A549 (cell line): ENCODE data around the gene STS. TPM values are rescaled to one million over a fixed set of nuclear protein-coding genes. Genes with fewer than 3 reads are reported as not detected.
A peak's percentile ranks its signal among the peaks of the same experiment; 100 is the strongest.

Source experiments
- ATAC-seq, 2 experiments: fragments of 200-7000 bp in 1 of 2; fragments of >200 bp in 1 of 2; cut with Nextera tagmentation in 1 of 2; cut with Tn5 transposase in 1 of 2; 3 replicates each; pipeline versions ENCODE4 v1.8.0 to v1.9.1; 2018 to 2020; ENCODE audit warnings: mild to moderate bottlenecking in 1 of 2, moderate library complexity in 1 of 2
- CTCF ChIA-PET: fragments of 300-600 bp; sonication (Branson Sonifier 250); formaldehyde crosslinking; extraction: SDS; loops from one replicate; lab custom pipeline; 2021; ENCODE audit warnings: antibody characterized with exemption, inconsistent platforms; lab: Yijun Ruan, JAX
- POLR2A ChIA-PET: fragments of 350-600 bp; formaldehyde crosslinking; extraction: SDS; loops from one replicate; lab custom pipeline; 2021; ENCODE audit warnings: antibody characterized with exemption, inconsistent platforms; lab: Yijun Ruan, JAX
- DNase-seq, 2 experiments: peaks; one replicate each; pipeline versions ENCODE4 v3.0.0 to v3.0.0-alpha.2; 2011 to 2016; ENCODE audit warnings: low read depth in 1 of 2, low spot score in 1 of 2
- FAIRE-seq: peaks from 2 replicates; lab custom pipeline; 2011; peaks lifted over from hg19 to GRCh38; lab: Jason Lieb, UNC
- H3K27ac ChIP-seq, 2 experiments: fragments of >200 bp; sonication (Bioruptor Twin); formaldehyde crosslinking; 3 replicates each; pipeline ENCODE4 v1.5.1; 2016 to 2017
- H3K4me1 ChIP-seq: fragments of >200 bp; sonication (Bioruptor Twin); formaldehyde crosslinking; 3 replicates; pipeline ENCODE4 v1.6.1; 2016
- H3K4me2 ChIP-seq: fragments of >200 bp; sonication (Bioruptor Twin); formaldehyde crosslinking; 3 replicates; pipeline ENCODE4 v1.6.1; 2016
- H3K4me3 ChIP-seq: fragments of >200 bp; sonication (Bioruptor Twin); formaldehyde crosslinking; 3 replicates; pipeline ENCODE4 v1.5.1; 2016
- H3K9me3 ChIP-seq: fragments of >200 bp; sonication (Bioruptor Twin); formaldehyde crosslinking; 3 replicates; pipeline ENCODE4 v1.6.1; 2016
- BCL3 ChIP-seq: fragments of >200 bp; sonication (Bioruptor Twin); formaldehyde crosslinking; IDR thresholded peaks from 3 replicates; pipeline ENCODE4 v1.6.1; 2016
- HES2 ChIP-seq: fragments of >200 bp; sonication (Bioruptor Twin); formaldehyde crosslinking; IDR thresholded peaks from 2 replicates; pipeline ENCODE4 v1.6.1; 2016
- HMGXB4 ChIP-seq: fragments of 250-450 bp; sonication (Bioruptor Pico); IDR thresholded peaks from 2 replicates; pipeline ENCODE4 v1.5.0; 2021; ENCODE audit warnings: mild to moderate bottlenecking, moderate library complexity, borderline replicate concordance
- HOXB5 ChIP-seq: fragments of 250-450 bp; sonication (Bioruptor Pico); IDR thresholded peaks from 2 replicates; pipeline ENCODE4 v1.5.0; 2020; ENCODE audit warnings: mild to moderate bottlenecking, moderate library complexity
- JUNB ChIP-seq: fragments of >200 bp; sonication (Bioruptor Twin); formaldehyde crosslinking; IDR thresholded peaks from 2 replicates; pipeline ENCODE4 v1.6.1; 2016
- MAX ChIP-seq: IDR thresholded peaks from 2 replicates; pipeline ENCODE4 v1.6.1; 2012
- NPAS2 ChIP-seq: fragments of 250-450 bp; sonication (Bioruptor Pico); IDR thresholded peaks from 2 replicates; pipeline ENCODE4 v1.8.0; 2022; ENCODE audit warnings: mild to moderate bottlenecking, moderate library complexity, borderline replicate concordance
- RAD21 ChIP-seq, 2 experiments: fragments of >200 bp in 1 of 2; sonication (Bioruptor Twin) in 1 of 2; formaldehyde crosslinking in 1 of 2; IDR thresholded peaks in 1 of 2; conservative IDR thresholded peaks in 1 of 2; 2 replicates in 1 of 2; 3 replicates in 1 of 2; pipeline ENCODE4 v1.6.1; 2012 to 2018; ENCODE audit warnings: inconsistent platforms in 1 of 2
- RARB ChIP-seq: fragments of 250-450 bp; sonication (Bioruptor Pico); IDR thresholded peaks from 2 replicates; pipeline ENCODE4 v1.8.0; 2021; ENCODE audit warnings: mild to moderate bottlenecking, moderate library complexity
- RCOR1 ChIP-seq: fragments of 150-350 bp; IDR thresholded peaks from 2 replicates; pipeline ENCODE4 v1.6.1; 2014; ENCODE audit warnings: antibody characterized with exemption, low read length, low read depth
- RNF2 ChIP-seq: fragments of 200-600 bp; sonication (generic); IDR thresholded peaks from 2 replicates; pipeline ENCODE4 v1.6.1; 2016; ENCODE audit warnings: low read depth, mild to moderate bottlenecking, antibody characterized with exemption, moderate library complexity, borderline replicate concordance
- TP53 ChIP-seq: fragments of 250-450 bp; sonication (Bioruptor Pico); IDR thresholded peaks from 2 replicates; pipeline ENCODE4 v1.5.0; 2021; ENCODE audit warnings: mild to moderate bottlenecking, moderate library complexity
- ZNF302 ChIP-seq: fragments of 250-450 bp; sonication (Bioruptor Pico); IDR thresholded peaks from 2 replicates; pipeline ENCODE4 v1.9.0; 2021; ENCODE audit warnings: inconsistent platforms, mild to moderate bottlenecking, moderate library complexity
- WGBS: methylation state at CpG from one replicate; pipeline ENCODE4 v1.1.6; 2017; ENCODE audit errors: missing lambda C conversion rate; 5-methylcytosine and 5-hydroxymethylcytosine counted together
- polyA minus RNA-seq: library from RNA; depleted of rRNA, polyadenylated mRNA; stranded (reverse); fragments of >200 nt; gene quantifications from 2 replicates; pipeline ENCODE4 v1.2.3, GENCODE V29; 2011; rRNA and poly(A)+ RNA removed
- polyA plus RNA-seq, 4 experiments: library from polyadenylated mRNA; depleted of rRNA in 3 of 4; stranded (reverse); fragments of >200 nt; fragmentation: RNase III in 1 of 4; extraction: RNeasy Plus Mini Kit Qiagen cat#74134 plus additional on column Dnase treatment in 1 of 4; gene quantifications; 2 replicates in 3 of 4; 3 replicates in 1 of 4; pipeline ENCODE4 v1.2.3, GENCODE V29; 2011 to 2017
- TF ChIP-seq, protein P1 (sequence below): fragments of 450-650 bp; IDR thresholded peaks from 2 replicates; pipeline ENCODE4 v1.6.1; 2014; ENCODE audit warnings: antibody characterized with exemption

Gene STS, protein sequence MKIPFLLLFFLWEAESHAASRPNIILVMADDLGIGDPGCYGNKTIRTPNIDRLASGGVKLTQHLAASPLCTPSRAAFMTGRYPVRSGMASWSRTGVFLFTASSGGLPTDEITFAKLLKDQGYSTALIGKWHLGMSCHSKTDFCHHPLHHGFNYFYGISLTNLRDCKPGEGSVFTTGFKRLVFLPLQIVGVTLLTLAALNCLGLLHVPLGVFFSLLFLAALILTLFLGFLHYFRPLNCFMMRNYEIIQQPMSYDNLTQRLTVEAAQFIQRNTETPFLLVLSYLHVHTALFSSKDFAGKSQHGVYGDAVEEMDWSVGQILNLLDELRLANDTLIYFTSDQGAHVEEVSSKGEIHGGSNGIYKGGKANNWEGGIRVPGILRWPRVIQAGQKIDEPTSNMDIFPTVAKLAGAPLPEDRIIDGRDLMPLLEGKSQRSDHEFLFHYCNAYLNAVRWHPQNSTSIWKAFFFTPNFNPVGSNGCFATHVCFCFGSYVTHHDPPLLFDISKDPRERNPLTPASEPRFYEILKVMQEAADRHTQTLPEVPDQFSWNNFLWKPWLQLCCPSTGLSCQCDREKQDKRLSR
- 2.4 and 3.1 TPM in 2 replicates for polyA plus RNA-seq (2011; rRNA removed)
- 0.46 and 0.57 TPM in 2 replicates for polyA plus RNA-seq (2012; cell fraction: cytosol; rRNA removed)
- polyA plus RNA-seq (2012; cell fraction: nucleus; rRNA removed) = 0.31 TPM in 2 replicates
- polyA plus RNA-seq (2017; fragmentation: RNase III; extraction: RNeasy Plus Mini Kit Qiagen cat#74134 plus additional on column Dnase treatment) = 1.9 to 2.3 TPM (median 2.1 TPM) in 3 replicates
- polyA minus RNA-seq = 4.3 and 5.9 TPM in 2 replicates

DNA sequence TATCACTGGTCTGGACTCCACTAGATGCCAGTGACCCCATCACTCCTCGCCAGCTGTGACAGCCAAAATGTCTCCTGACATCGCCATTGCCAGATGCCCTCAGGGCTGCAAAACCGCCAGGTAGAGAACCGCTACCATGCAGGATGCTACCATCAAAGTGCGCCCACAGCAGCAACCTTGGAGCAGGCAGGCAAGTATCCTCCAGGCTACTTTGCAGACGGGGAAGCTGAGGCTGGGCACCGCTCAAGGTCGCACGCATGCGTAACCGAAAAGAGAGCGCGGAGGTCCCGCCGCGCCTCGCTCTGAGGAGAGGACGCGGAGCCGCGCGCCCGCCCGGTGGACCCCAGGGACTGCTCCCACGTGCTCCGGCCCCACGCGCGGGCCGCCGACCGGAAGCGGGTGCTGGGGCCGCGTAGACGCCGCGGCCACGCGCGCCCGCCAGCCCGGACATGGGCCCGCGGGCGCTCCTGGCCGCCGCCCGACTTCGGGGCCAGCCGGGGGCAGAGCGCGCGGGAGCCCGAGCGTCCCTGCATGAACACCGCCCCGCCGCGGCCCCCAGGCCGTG, at the start of gene STS:
TSS of gene STS (plus strand) at position 300 of the 565 bp plus-strand sequence. CDS start 105,488 bp downstream, outside the sequence.
- peak; percentile 43 for TF ChIP-seq MAX
- no peak for TF ChIP-seq HES2
- TF ChIP-seq RARB = no peak
- TF ChIP-seq BCL3 = 0 out of 3 replicates have a peak, but pooled peaks have one; percentile 12
- H3K4me1 ChIP-seq = peaks cover 40% of the 10 kb centered on the region
- POLR2A ChIA-PET = interaction anchor here (0.6 to 1.0 kb wide), 2 partner anchors 11 to 20 kb away, joined by 3 read pairs; no protein-coding TSS in a partner anchor
- DNase-seq (no peak), ATAC-seq (peak; percentile 64 to 71), FAIRE-seq (no peak)
- H3K4me2 ChIP-seq = peak within 1 kb of the TSS; percentile 91
- no peaks in the 10 kb centered on the region for H3K9me3 ChIP-seq
- CTCF ChIA-PET = interaction anchor here (1.4 to 2.9 kb wide), 2 partner anchors 9 to 15 kb away, joined by 3 to 14 read pairs; no protein-coding TSS in a partner anchor
- H3K4me3 ChIP-seq = peak within 1 kb of the TSS; percentile 78
- WGBS = 0% methylated on average over 3 of the region's 61 CpGs
- peak within 1 kb of the TSS; percentile 95 to 99 for H3K27ac ChIP-seq

GRCh38 chrX:7100022-7100421, 47.5 kb upstream of the STS start:
- WGBS = 96% methylated on average over 4 of the region's 7 CpGs
- no peaks in the 10 kb centered on the region for H3K4me1 ChIP-seq
- ATAC-seq = no peak
- H3K4me3 ChIP-seq = no peak overlapping the region
- no peak for TF ChIP-seq JUNB
- TF ChIP-seq ZNF302 = no peak
- TF ChIP-seq BCL3 = no peak
- TF ChIP-seq TP53 (CRISPR knock-in tag) = no peak
- no peak for TF ChIP-seq RNF2
- TF ChIP-seq, protein P1, sequence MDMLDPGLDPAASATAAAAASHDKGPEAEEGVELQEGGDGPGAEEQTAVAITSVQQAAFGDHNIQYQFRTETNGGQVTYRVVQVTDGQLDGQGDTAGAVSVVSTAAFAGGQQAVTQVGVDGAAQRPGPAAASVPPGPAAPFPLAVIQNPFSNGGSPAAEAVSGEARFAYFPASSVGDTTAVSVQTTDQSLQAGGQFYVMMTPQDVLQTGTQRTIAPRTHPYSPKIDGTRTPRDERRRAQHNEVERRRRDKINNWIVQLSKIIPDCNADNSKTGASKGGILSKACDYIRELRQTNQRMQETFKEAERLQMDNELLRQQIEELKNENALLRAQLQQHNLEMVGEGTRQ = no peak
- no peak for TF ChIP-seq HMGXB4
- no peak for TF ChIP-seq RAD21 (conservative IDR thresholded peaks at IDR 0.05 in 1 of 2, IDR thresholded peaks at IDR 0.05 in 1 of 2)
- no peak for TF ChIP-seq RCOR1
- no peak for TF ChIP-seq NPAS2 (CRISPR knock-in tag)
- TF ChIP-seq HOXB5 (CRISPR knock-in tag) = no peak
- FAIRE-seq = no peak
- 0 out of 3 replicates have a peak, but pooled peaks cover 3% of the 10 kb centered on the region for H3K9me3 ChIP-seq
- DNase-seq = no peak
- H3K4me2 ChIP-seq = no peak overlapping the region
- no peak overlapping the region for H3K27ac ChIP-seq
- POLR2A ChIA-PET = no interaction called here
- CTCF ChIA-PET = no interaction called here
